Osteoblast (primary cell): ENCODE measurements around the gene MRPL22. TPM values are rescaled to one million over a fixed set of nuclear protein-coding genes. Genes with fewer than 3 reads are reported as not detected.

Source experiments
- DNase-seq: peaks from one replicate; pipeline ENCODE4 v3.0.0; 2011; ENCODE audit warnings: low spot score, mixed read lengths; ENCODE audit not compliant: insufficient read length; ENCODE audit errors: missing footprints
- H2AFZ ChIP-seq: 2 replicates; pipeline ENCODE4 v1.6.0; 2011; ENCODE audit warnings: mild to moderate bottlenecking, low read length
- H3K27ac ChIP-seq: 2 replicates; pipeline ENCODE4 v1.5.1; 2011; ENCODE audit warnings: mild to moderate bottlenecking, low read depth, low read length, moderate library complexity
- H3K27me3 ChIP-seq: 2 replicates; pipeline ENCODE4 v1.6.0; 2012; ENCODE audit warnings: mild to moderate bottlenecking, control low read depth, inconsistent platforms, low read length, moderate library complexity; ENCODE audit not compliant: insufficient read depth
- H3K36me3 ChIP-seq: 2 replicates; pipeline ENCODE4 v1.5.1; 2011; ENCODE audit warnings: mild to moderate bottlenecking, low read length, control low read depth, moderate library complexity; ENCODE audit not compliant: insufficient read depth
- H3K4me1 ChIP-seq: 2 replicates; pipeline ENCODE4 v1.5.1; 2011; ENCODE audit warnings: mild to moderate bottlenecking, low read length, control low read depth, moderate library complexity; ENCODE audit not compliant: insufficient read depth
- H3K4me2 ChIP-seq: 2 replicates; pipeline ENCODE4 v1.6.0; 2011; ENCODE audit warnings: mild to moderate bottlenecking, low read length; ENCODE audit not compliant: insufficient read depth
- H3K4me3 ChIP-seq: fragments of 200-600 bp; sonication (generic); 3 replicates; pipeline ENCODE4 v1.5.1; 2012; ENCODE audit warnings: mild to moderate bottlenecking, low read length, inconsistent platforms; ENCODE audit not compliant: insufficient read depth
- H3K79me2 ChIP-seq: 2 replicates; pipeline ENCODE4 v1.6.0; 2012; ENCODE audit warnings: mild to moderate bottlenecking, low read length, control low read depth, inconsistent platforms; ENCODE audit not compliant: insufficient read depth
- H3K9me3 ChIP-seq: 2 replicates; pipeline ENCODE4 v1.5.1; 2011; ENCODE audit warnings: low read depth, low read length, control low read depth
- H4K20me1 ChIP-seq: 2 replicates; pipeline ENCODE4 v1.6.0; 2012; ENCODE audit warnings: mild to moderate bottlenecking, low read length, control low read depth; ENCODE audit not compliant: insufficient read depth
- total RNA-seq: library from RNA; depleted of rRNA; stranded (reverse); fragments of >200 nt; gene quantifications from 2 replicates; pipeline ENCODE4 v1.2.3, GENCODE V29; 2012
- TF ChIP-seq, protein P1 (sequence below): IDR thresholded peaks from 2 replicates; pipeline ENCODE4 v1.5.1; 2011; ENCODE audit warnings: mild to moderate bottlenecking, low read depth, low read length, moderate library complexity; ENCODE audit errors: extremely low read depth

MRPL22 gene
- total RNA-seq, 1 donor, result 17.4 TPM

DNA sequence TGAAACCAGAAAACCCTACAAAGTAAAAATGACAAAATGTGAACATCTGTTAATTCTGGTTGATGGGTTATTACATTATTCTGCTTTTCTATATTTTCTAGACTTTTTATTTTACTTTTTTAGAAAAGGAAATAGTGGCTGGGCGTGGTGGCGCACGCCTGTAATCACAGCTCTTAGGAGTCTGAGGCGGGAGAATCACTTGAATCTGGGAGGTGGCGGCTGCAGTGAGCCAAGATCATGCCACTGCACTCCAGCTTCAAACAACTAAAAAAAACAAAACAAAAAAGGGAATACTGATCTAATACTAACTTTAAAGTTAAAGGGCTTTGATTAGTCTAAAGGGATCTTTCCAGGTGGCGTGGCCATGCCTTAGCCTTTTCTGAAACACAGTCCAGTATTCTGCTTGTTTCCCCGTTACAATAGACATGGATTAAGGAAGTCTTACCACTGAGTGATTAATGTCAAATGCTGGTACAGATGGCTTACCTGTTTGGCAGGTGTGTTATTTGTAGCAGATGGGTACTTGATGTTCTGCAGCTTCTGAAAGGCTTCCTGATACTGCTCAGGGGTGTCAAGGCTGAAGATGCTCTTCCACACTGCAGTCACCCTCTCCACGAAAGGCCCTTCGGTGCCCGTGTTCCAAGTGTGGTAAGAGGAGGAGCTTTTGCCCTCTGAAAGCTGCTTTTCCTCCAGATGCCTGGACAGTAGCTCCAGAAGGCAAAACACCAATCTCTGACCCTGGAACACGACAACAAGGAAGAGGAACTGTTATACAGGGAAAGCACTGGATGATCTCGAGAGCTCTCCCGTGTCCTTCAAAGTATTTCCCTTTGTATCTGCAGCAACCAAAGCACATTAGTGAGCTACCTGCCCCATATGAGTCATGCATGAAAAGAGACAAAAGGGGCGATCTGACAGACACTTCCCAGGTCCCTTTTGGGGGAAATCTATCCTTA is 45.0 kb upstream of the MRPL22 start:
- Histone ChIP-seq H3K4me1 (no peaks in the 10 kb centered on the region), H3K79me2 (no peaks in the 10 kb centered on the region), H3K4me2 (no peak overlapping the region), H2AFZ (no peak overlapping the region), H3K27me3 (no peaks in the 10 kb centered on the region), H3K27ac (no peak overlapping the region), H3K9me3 (no peaks in the 10 kb centered on the region), H4K20me1 (no peaks in the 10 kb centered on the region), H3K4me3 (no peak overlapping the region), H3K36me3 (peaks cover 71% of the 10 kb centered on the region)
- TF ChIP-seq, protein P1, sequence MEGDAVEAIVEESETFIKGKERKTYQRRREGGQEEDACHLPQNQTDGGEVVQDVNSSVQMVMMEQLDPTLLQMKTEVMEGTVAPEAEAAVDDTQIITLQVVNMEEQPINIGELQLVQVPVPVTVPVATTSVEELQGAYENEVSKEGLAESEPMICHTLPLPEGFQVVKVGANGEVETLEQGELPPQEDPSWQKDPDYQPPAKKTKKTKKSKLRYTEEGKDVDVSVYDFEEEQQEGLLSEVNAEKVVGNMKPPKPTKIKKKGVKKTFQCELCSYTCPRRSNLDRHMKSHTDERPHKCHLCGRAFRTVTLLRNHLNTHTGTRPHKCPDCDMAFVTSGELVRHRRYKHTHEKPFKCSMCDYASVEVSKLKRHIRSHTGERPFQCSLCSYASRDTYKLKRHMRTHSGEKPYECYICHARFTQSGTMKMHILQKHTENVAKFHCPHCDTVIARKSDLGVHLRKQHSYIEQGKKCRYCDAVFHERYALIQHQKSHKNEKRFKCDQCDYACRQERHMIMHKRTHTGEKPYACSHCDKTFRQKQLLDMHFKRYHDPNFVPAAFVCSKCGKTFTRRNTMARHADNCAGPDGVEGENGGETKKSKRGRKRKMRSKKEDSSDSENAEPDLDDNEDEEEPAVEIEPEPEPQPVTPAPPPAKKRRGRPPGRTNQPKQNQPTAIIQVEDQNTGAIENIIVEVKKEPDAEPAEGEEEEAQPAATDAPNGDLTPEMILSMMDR, result no peak
- DNase-seq, result no peak

DNA sequence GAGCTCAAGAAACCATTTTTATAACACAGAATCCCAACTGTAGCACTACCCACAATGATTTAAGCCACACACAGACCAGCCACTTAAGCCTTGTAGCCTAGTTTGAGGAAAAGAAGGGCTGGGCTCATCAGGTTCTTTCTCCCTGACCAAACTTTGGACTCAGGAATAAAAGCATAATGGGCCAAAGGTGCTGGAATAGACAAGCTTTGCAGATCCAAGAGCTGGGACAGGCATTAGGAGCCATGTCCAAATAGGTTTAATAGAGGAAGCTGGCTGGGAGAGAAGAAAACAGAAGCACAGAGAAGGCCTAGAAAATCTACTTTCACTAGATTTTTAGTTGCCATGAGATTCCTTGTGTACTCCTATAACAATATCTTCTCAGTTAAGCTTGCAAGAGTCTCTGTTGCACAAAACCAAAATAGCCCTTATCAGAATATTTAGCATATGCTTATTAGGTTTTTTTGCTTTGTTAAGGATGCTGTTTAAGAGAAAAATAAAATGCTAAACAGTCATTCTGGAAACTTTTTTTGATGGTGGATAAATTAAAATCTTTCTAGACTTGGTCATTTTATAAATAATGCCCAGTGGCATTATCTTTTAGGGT is 44.2 kb upstream of the MRPL22 start:
- H3K36me3 ChIP-seq, result peaks cover 72% of the 10 kb centered on the region
- no peak overlapping the region for H2AFZ ChIP-seq

DNA sequence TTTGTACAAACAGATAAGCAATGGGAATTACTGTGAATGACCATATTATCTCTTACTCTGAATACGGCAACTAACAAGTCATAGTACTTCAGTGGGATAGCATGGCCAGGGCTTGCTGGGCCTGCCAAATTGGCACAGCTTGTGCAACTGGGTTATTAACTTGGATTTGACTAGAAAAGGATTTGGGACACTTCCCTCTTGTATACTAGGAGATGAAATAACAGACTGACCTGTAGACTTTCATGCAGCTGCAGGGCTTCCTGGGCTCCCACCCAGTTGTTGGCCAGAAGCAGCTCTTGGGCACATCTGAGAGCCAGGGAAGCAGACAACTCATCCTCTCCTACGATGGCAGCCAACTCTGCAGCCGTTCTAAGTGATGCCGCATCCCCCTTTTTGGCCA is 42.7 kb upstream of the MRPL22 start:
- H3K79me2 ChIP-seq, result no peaks in the 10 kb centered on the region
- no peak overlapping the region for H3K4me2 ChIP-seq
- H3K27ac ChIP-seq, result no peak overlapping the region
- H3K27me3 ChIP-seq, result no peaks in the 10 kb centered on the region
- no peak overlapping the region for H3K4me3 ChIP-seq
- peaks cover 76% of the 10 kb centered on the region for H3K36me3 ChIP-seq
- TF ChIP-seq, protein P1, result no peak
- DNase-seq, result no peak
- no peak overlapping the region for H2AFZ ChIP-seq
- no peaks in the 10 kb centered on the region for H3K9me3 ChIP-seq
- no peaks in the 10 kb centered on the region for H3K4me1 ChIP-seq
- H4K20me1 ChIP-seq, result no peaks in the 10 kb centered on the region

More for the DNA sequence above, 44.2 kb upstream of the MRPL22 start:
- DNase-seq, result no peak
- Histone ChIP-seq H3K79me2 (no peaks in the 10 kb centered on the region), H3K4me3 (no peak overlapping the region), H4K20me1 (no peaks in the 10 kb centered on the region), H3K9me3 (no peaks in the 10 kb centered on the region), H3K4me1 (no peaks in the 10 kb centered on the region), H3K27ac (no peak overlapping the region), H3K27me3 (no peaks in the 10 kb centered on the region), H3K4me2 (no peak overlapping the region)
- TF ChIP-seq, protein P1, result no peak
